ENCODE measurements around the gene AGRN. TPM values are rescaled to one million over a fixed set of nuclear protein-coding genes. Genes with fewer than 3 reads are reported as not detected.

Gene AGRN
- total RNA-seq, 1 experiment from 2014 or later, result 286 TPM

GRCh38 chr1:1066403-1067283, 46.7 kb downstream of the AGRN start:
- Mint-ChIP-seq H3K27me3 (ENCODE audit: insufficient read depth, unreplicated experiment) (no peaks in the 10 kb centered on the region), H3K36me3 (ENCODE audit: insufficient read depth, unreplicated experiment) (no peaks in the 10 kb centered on the region), H3K4me1 (ENCODE audit: insufficient read depth, unreplicated experiment) (peaks cover 6% of the 10 kb centered on the region), H3K4me3 (ENCODE audit: unreplicated experiment) (no peak overlapping the region), H3K9me3 (ENCODE audit: unreplicated experiment) (no peaks in the 10 kb centered on the region), H3K27ac (ENCODE audit: low read depth, unreplicated experiment) (no peak overlapping the region)
- ChIA-PET POLR2A (no interaction called here), CTCF (interaction anchor here (0.8 to 5.8 kb wide), 5 partner anchors 28 to 84 kb away, joined by 3 to 65 read pairs (median 5); partner anchors contain the start of genes AGRN and ISG15)
- no TSS peak for BruUV-seq (replicated peaks)
- no peak for TF ChIP-seq CTCF (IDR thresholded peaks at IDR 0.05; ENCODE audit: unreplicated experiment)
- intact Hi-C loops (cut with micrococcal nuclease), result no loop called here
- no peak for DNase-seq (ENCODE audit: unreplicated experiment)

DNA sequence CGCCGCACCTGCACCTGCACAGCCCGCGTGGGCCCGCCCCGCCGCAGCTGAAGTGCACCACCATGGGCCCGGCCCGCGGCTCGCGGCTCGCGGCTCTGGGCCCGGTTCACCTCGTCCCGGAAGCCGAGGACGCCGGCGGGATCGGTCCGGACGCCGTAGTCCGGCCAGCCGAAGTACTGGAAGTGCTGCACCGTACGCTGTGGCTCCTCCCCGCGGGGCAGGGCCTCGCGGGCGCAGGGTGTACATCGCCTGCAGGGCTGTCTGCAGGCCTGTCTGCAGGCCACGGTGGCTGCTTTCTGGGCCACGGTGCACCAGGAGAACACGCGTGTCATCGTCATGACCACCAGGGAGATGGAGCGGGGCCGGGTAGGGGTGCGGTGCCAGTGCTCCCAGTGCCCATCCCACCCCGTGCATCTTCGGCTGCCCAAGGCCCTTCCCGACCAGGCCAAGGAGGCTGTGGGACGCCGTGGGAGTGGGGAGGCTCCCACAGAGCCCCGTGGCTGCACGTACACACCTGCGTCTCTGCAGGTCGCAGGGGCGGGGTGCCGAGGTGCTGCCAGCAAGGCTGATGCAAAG, 47.5 kb downstream of the AGRN start:
- no peak for DNase-seq (ENCODE audit: unreplicated experiment)
- Mint-ChIP-seq H3K4me1 (ENCODE audit: insufficient read depth, unreplicated experiment) (peaks cover 6% of the 10 kb centered on the region), H3K9me3 (ENCODE audit: unreplicated experiment) (no peaks in the 10 kb centered on the region), H3K4me3 (ENCODE audit: unreplicated experiment) (no peak overlapping the region), H3K36me3 (ENCODE audit: insufficient read depth, unreplicated experiment) (no peaks in the 10 kb centered on the region), H3K27ac (ENCODE audit: low read depth, unreplicated experiment) (no peak overlapping the region), H3K27me3 (ENCODE audit: insufficient read depth, unreplicated experiment) (no peaks in the 10 kb centered on the region)
- ChIA-PET POLR2A (no interaction called here), CTCF (interaction anchor here (0.9 to 5.8 kb wide), 2 partner anchors 51 to 85 kb away, joined by 5 to 65 read pairs; partner anchors contain the start of genes AGRN and ISG15)
- TF ChIP-seq CTCF (IDR thresholded peaks at IDR 0.05; ENCODE audit: unreplicated experiment), result no peak
- intact Hi-C loops (cut with micrococcal nuclease), result no loop called here
- no TSS peak for BruUV-seq (replicated peaks)

DNA sequence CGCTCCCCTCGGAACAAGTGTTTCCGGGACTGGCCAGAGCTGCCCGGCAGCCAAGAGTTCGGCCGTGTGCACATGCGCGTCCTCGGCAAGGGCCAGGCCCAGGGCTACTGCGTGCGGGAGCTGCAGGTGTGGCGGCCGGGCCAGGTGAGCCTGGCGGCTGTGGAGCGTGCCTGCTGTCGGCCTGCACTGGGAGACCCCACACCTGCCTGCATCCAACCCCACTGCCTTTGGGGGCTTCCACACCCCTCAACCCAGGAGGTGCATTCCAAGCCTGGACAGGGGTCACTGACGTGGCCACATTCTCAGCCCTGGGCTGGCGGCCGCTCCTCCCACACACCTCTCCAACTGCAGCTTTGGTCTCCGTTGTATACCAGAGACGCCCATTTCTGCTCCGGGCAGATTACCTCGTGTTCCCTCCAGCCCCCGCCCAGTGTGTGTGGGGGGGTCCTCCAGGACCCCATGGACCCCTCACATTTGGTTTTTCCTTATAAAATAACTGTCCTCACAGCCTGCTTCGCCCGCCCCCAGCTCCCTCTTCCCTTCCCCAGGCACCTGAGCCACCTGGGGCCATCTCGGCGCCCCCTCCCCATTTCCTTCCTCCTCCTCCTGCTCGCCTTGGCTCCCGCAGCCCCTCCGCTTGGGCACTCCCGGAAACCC, 48.1 kb downstream of the AGRN start:
- intact Hi-C loops (cut with micrococcal nuclease), result no loop called here

More for the DNA sequence above, 48.1 kb downstream of the AGRN start:
- Mint-ChIP-seq H3K27me3 (ENCODE audit: insufficient read depth, unreplicated experiment) (no peaks in the 10 kb centered on the region), H3K36me3 (ENCODE audit: insufficient read depth, unreplicated experiment) (no peaks in the 10 kb centered on the region), H3K9me3 (ENCODE audit: unreplicated experiment) (no peaks in the 10 kb centered on the region), H3K27ac (ENCODE audit: low read depth, unreplicated experiment) (no peak overlapping the region), H3K4me1 (ENCODE audit: insufficient read depth, unreplicated experiment) (peaks cover 4% of the 10 kb centered on the region), H3K4me3 (ENCODE audit: unreplicated experiment) (peak overlapping the region; percentile 56)
- no peak for DNase-seq (ENCODE audit: unreplicated experiment)
- no peak for TF ChIP-seq CTCF (IDR thresholded peaks at IDR 0.05; ENCODE audit: unreplicated experiment)
- CTCF ChIA-PET, result interaction anchor here (0.8 to 0.9 kb wide), 2 partner anchors 45 to 85 kb away, joined by 3 to 4 read pairs; no protein-coding TSS in a partner anchor
- BruUV-seq (replicated peaks), result no TSS peak
- POLR2A ChIA-PET, result interaction anchor here (0.7 kb wide), 1 partner anchor 12 kb away, joined by 5 read pairs; no protein-coding TSS in a partner anchor
